NB4 (cell line): ENCODE measurements around the gene DOCK9.

Experiments
- DNase-seq: peaks from one replicate; pipeline ENCODE4 v3.0.0; 2010; ENCODE audit warnings: low read depth
- H3K4me3 ChIP-seq: one replicate; pipeline ENCODE4 v1.5.1; 2011; ENCODE audit warnings: mild to moderate bottlenecking, low read depth, low read length, moderate library complexity
- MYC ChIP-seq: IDR thresholded peaks from 2 replicates; pipeline ENCODE4 v1.6.1; 2011; ENCODE audit warnings: low read depth, low read length
- POLR2A ChIP-seq: IDR thresholded peaks from 2 replicates; pipeline ENCODE4 v1.6.1; 2011; ENCODE audit warnings: mild to moderate bottlenecking; ENCODE audit not compliant: insufficient read length; ENCODE audit errors: extremely low read depth
- TF ChIP-seq, protein P1 (sequence below): IDR thresholded peaks from one replicate; pipeline ENCODE4 v1.5.1; 2012; ENCODE audit warnings: low read depth, low read length
- TF ChIP-seq, protein P2 (sequence below): IDR thresholded peaks from 2 replicates; pipeline ENCODE4 v1.6.1; 2011; ENCODE audit warnings: low read depth, low read length

The DOCK9 gene

DNA sequence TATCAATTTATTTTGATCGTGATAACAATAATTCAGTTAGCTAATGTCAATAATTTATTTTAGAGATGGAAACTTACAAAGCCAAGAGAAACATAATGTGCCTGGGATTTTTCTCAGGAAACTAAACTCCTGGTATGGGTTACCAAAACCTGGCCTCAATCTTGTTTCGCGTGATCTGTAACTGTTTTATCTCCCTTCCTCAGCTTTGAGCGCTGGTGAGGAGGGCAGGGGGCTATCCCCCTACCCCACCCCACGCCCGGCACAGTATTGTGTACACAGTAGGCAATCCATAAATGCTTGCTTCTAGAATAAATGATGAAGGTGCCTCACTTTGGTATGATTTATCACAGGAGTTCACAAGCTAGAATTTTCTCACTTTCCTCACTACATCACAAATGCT, 7.7 kb upstream of the DOCK9 start:
- H3K4me3 ChIP-seq: no peak overlapping the region
- DNase-seq: no peak
- TF ChIP-seq MYC: no peak
- no peak for TF ChIP-seq POLR2A
- TF ChIP-seq, protein P1, sequence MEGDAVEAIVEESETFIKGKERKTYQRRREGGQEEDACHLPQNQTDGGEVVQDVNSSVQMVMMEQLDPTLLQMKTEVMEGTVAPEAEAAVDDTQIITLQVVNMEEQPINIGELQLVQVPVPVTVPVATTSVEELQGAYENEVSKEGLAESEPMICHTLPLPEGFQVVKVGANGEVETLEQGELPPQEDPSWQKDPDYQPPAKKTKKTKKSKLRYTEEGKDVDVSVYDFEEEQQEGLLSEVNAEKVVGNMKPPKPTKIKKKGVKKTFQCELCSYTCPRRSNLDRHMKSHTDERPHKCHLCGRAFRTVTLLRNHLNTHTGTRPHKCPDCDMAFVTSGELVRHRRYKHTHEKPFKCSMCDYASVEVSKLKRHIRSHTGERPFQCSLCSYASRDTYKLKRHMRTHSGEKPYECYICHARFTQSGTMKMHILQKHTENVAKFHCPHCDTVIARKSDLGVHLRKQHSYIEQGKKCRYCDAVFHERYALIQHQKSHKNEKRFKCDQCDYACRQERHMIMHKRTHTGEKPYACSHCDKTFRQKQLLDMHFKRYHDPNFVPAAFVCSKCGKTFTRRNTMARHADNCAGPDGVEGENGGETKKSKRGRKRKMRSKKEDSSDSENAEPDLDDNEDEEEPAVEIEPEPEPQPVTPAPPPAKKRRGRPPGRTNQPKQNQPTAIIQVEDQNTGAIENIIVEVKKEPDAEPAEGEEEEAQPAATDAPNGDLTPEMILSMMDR: no peak
- TF ChIP-seq, protein P2, sequence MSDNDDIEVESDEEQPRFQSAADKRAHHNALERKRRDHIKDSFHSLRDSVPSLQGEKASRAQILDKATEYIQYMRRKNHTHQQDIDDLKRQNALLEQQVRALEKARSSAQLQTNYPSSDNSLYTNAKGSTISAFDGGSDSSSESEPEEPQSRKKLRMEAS: no peak

DNA sequence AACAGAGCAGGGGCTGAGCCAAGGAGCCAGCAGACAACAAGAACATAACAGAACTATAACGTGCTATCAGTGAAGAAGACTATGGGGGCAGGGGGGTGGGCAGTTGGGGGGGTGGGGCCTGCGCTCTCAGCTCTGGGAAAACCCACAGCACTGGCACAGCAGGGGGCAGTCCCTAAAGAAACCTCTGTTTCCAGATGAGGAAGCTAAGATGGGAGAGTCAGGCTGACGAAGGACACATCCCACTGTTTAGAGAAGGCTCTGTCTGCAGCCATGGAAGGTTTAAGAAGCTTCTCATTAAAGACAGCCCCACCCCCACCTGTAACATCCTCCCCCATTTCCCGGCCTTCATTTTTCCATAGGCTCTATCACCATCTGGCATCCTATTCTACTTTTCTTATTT, 7.1 kb upstream of the DOCK9 start:
- peak; percentile 12 for DNase-seq
- H3K4me3 ChIP-seq: no peak overlapping the region
- TF ChIP-seq POLR2A (no peak), MYC (no peak)
- TF ChIP-seq, protein P2: no peak
- TF ChIP-seq, protein P1: no peak

DNA sequence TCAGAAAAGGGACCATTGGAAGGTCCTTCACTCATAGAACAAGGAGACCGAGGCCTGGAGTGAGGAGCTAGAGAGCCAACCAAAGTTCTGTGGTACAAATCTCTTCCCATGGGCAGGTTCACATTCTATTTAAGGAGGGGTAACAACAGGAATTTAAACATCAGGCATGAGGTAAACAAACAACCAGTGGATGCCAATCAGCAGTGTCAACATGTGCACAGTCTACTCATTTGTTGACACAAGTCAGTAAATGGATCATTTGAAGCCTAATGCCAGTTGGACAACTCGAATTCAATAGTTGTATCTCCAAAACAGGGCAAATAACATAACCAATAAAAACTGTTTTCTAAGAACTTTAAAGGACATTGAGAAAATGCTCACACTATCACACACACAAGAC, 6.3 kb upstream of the DOCK9 start:
- TF ChIP-seq, protein P1: no peak
- TF ChIP-seq, protein P2: no peak
- TF ChIP-seq MYC: no peak
- TF ChIP-seq POLR2A: no peak
- DNase-seq: no peak
- no peak overlapping the region for H3K4me3 ChIP-seq

DNA sequence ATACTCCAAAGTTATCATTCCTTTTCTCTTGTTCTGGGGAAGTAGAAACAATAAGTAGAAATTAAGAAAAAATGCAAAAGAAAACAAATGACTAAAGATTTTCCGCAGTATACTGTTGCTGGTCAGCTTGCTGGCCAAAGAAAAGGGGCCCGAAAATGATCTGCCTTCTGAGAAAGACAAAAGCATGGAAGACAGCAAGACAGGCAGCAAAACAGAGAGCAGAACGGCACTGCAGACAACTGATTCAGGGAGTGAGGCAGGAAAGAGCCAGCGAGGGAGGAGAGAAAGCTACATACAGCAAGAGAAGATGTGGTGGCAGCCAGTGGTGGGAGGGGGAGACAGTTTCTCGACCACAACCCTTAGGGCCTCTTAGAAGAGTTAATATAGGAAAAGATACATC, 5.3 kb upstream of the DOCK9 start:
- TF ChIP-seq, protein P1: no peak
- TF ChIP-seq, protein P2: no peak
- TF ChIP-seq POLR2A: no peak
- no peak for TF ChIP-seq MYC
- DNase-seq: no peak
- no peak overlapping the region for H3K4me3 ChIP-seq

DNA sequence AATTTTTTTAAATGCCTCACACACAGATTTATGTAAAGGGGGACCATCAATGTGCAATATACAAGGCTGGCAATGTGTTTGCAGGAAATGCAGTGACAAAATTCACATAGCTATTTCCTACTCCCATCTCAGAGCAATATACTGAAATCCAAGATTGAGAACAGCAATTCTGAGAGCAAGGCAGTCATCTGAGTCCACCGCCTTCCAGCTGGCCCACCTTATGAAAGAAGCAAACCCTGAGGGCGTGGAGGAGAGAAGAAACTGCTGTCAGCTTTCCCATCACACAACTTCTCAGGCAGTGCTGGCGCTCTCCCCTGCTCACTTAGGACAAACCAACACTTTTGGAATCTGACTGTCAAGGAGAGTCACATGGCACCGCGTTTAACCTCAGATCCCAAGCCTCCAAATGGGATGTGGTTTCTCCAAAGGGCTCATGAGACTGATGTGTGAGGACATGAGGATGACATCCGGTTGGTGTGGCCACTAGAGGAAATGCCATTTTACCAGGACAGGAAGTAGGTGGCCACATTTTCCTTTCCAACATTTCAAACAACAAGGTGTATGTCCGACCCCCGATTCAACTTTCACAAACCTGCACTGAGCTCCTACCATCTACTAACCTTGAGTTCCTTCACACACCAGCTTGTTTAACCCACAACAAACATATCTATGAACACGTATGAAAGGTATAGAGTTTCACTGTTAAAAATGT, 3.7 kb upstream of the DOCK9 start:
- no peak overlapping the region for H3K4me3 ChIP-seq
- no peak for DNase-seq
- TF ChIP-seq POLR2A: no peak
- no peak for TF ChIP-seq MYC
- TF ChIP-seq, protein P1: no peak
- TF ChIP-seq, protein P2: no peak
